PFSK-1 (cell line): ENCODE results near the gene ARHGAP10.

Source experiments
- POLR2AphosphoS5 ChIP-seq: IDR thresholded peaks from 2 replicates; pipeline ENCODE4 v1.6.1; 2012; ENCODE audit warnings: low read depth, mild to moderate bottlenecking, control low read depth, low read length, moderate library complexity
- TAF1 ChIP-seq: IDR thresholded peaks from 2 replicates; pipeline ENCODE4 v1.6.1; 2012; ENCODE audit warnings: low read length, control low read depth, borderline replicate concordance; ENCODE audit not compliant: insufficient read depth

DNA sequence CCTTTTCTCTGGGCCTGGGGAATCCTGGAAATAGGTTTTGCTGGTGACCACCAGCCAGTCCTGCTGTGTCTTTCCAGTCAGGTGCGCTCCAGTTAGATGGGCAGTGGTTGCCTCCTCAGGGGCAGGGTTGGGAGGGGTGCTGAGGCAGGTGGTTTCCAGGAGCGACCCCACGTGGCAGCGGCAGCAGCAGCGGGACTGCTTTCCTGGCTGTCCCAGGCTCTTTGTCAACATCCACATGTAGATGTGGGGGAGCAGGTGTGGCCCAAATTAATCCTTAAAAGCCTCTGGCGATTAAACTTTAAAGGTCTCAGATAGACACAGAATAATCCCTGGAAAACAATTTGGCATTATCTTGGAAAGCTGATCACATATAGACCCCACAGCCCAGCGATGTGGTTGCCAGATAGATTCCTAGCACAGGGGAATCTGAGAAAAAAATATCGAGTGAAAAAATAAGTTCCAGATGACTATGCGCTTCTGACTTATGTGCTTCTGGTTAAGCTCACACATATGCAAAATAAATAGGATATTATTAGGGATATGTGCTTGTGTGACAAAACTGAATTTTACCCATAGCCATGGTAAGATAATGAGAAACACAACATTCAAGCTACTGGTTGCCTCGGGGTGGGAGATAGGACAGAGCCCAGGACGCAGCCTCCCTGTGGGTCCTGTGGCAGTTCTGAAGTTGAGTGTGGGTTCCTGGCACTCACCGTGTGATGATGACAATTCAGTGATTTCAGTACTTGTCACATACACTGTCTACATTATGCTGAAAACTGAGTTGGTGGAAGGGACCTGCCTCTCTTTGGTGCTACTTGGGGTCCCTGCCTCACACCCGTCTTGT lies 336.4 kb downstream of the ARHGAP10 start:
- TF ChIP-seq POLR2AphosphoS5 (no peak), TAF1 (no peak)
